HepG2 (cell line): ENCODE data around the gene ARL5A. TPM values are rescaled to one million over a fixed set of nuclear protein-coding genes. Genes with fewer than 3 reads are reported as not detected.

Source experiments
- ATAC-seq: fragments of 200-7000 bp; cut with Tn5 transposase; 3 replicates; pipeline ENCODE4 v1.9.1; 2020; ENCODE audit warnings: mild to moderate bottlenecking, moderate library complexity
- BruUV-seq: library from RNA; stranded (reverse); fragments of 400-500 nt; replicated peaks from 2 replicates; lab custom pipeline; 2021; lab: Mats Ljungman, UMichigan
- CTCF ChIA-PET: fragments of 300-600 bp; formaldehyde crosslinking; extraction: SDS; loops from one replicate; lab custom pipeline; 2021; ENCODE audit warnings: low total read pairs, inconsistent platforms, low intra/inter-chr PET ratio; lab: Yijun Ruan, JAX
- POLR2A ChIA-PET: fragments of 350-600 bp; sonication (Branson Sonifier 250); formaldehyde crosslinking; loops from one replicate; lab custom pipeline; 2020; ENCODE audit warnings: antibody characterized with exemption, inconsistent platforms; lab: Yijun Ruan, JAX
- DNase-seq: peaks from one replicate; pipeline ENCODE4 v3.0.0-alpha.2; 2015; ENCODE audit warnings: low spot score
- FAIRE-seq: peaks from 3 replicates; lab custom pipeline; 2011; peaks lifted over from hg19 to GRCh38; lab: Jason Lieb, UNC
- H2AFZ ChIP-seq: one replicate; pipeline ENCODE4 v1.6.1; 2011; ENCODE audit warnings: low read length, inconsistent platforms
- H3K27ac ChIP-seq: fragments of 300-600 bp; 3 replicates; pipeline ENCODE4 v1.8.0; 2011; ENCODE audit warnings: mixed run types, mild to moderate bottlenecking, mixed read lengths, low read length, inconsistent platforms; ENCODE audit not compliant: insufficient read depth; ENCODE audit errors: extremely low read length
- H3K27me3 ChIP-seq, 2 experiments: fragments of 200-600 bp in 1 of 2; 2 replicates in 1 of 2; 3 replicates in 1 of 2; pipeline versions ENCODE4 v1.6.0 to v1.8.0; 2011; ENCODE audit warnings: low read length in 2 of 2, mild to moderate bottlenecking in 2 of 2, moderate library complexity in 2 of 2, inconsistent platforms in 1 of 2; ENCODE audit not compliant: insufficient read depth in 2 of 2, control insufficient read depth in 1 of 2
- H3K36me3 ChIP-seq, 2 experiments: fragments of 200-600 bp in 1 of 2; replicated peaks in 1 of 2; 2 replicates in 1 of 2; 3 replicates in 1 of 2; pipeline versions ENCODE4 v1.5.1 to v1.8.0; 2011; ENCODE audit warnings: low read length in 2 of 2, inconsistent platforms in 1 of 2; ENCODE audit not compliant: insufficient read depth in 2 of 2, control insufficient read depth in 1 of 2
- H3K4me1 ChIP-seq: 2 replicates; pipeline ENCODE4 v1.5.1; 2012; ENCODE audit warnings: low read length, inconsistent platforms; ENCODE audit not compliant: insufficient read depth
- H3K4me2 ChIP-seq: 2 replicates; pipeline ENCODE4 v1.6.0; 2011; ENCODE audit warnings: low read depth, low read length, inconsistent platforms
- H3K4me3 ChIP-seq, 3 experiments: fragments of 200-600 bp in 1 of 3; sonication (generic), shearing (Covaris generic) in 1 of 3; replicated peaks in 1 of 3; 2 replicates each; pipeline ENCODE4 v1.5.1; 2011 to 2016; ENCODE audit warnings: low read length in 3 of 3, inconsistent platforms in 2 of 3, low read depth in 2 of 3, mild to moderate bottlenecking in 2 of 3, control low read depth in 1 of 3, mixed read lengths in 1 of 3; ENCODE audit not compliant: insufficient read depth in 1 of 3
- H3K79me2 ChIP-seq: one replicate; pipeline ENCODE4 v1.6.1; 2011; ENCODE audit warnings: low read length, inconsistent platforms; ENCODE audit not compliant: insufficient read depth
- H3K9ac ChIP-seq: 2 replicates; pipeline ENCODE4 v1.6.0; 2011; ENCODE audit warnings: mild to moderate bottlenecking, low read depth, low read length, inconsistent platforms; ENCODE audit not compliant: insufficient read depth
- H3K9me3 ChIP-seq: 2 replicates; pipeline ENCODE4 v1.5.1; 2012; ENCODE audit warnings: mild to moderate bottlenecking, low read length
- H4K20me1 ChIP-seq: 2 replicates; pipeline ENCODE4 v1.6.0; 2011; ENCODE audit warnings: inconsistent platforms, mild to moderate bottlenecking, low read length, moderate library complexity; ENCODE audit not compliant: insufficient read depth
- CBX5 ChIP-seq: sonication (generic); formaldehyde crosslinking; IDR thresholded peaks from 2 replicates; pipeline ENCODE4 v1.4.0; 2020; ENCODE audit warnings: missing genetic modification reagents, borderline replicate concordance
- RBM22 ChIP-seq: fragments of 200-400 bp; formaldehyde crosslinking; optimal IDR thresholded peaks from 2 replicates; pipeline ENCODE3; 2017; ENCODE audit warnings: mild to moderate bottlenecking, low read length, moderate library complexity
- TEAD3 ChIP-seq: optimal IDR thresholded peaks from 2 replicates; pipeline ENCODE3; 2016; ENCODE audit warnings: borderline replicate concordance
- ZBTB37 ChIP-seq: sonication (generic); formaldehyde crosslinking; IDR thresholded peaks from 2 replicates; pipeline ENCODE4 v1.4.0; 2020; ENCODE audit warnings: mild to moderate bottlenecking, missing genetic modification reagents
- ZNF598 ChIP-seq: sonication (generic); formaldehyde crosslinking; IDR thresholded peaks from 2 replicates; pipeline ENCODE4 v1.5.1; 2020; ENCODE audit warnings: mild to moderate bottlenecking, missing genetic modification reagents, borderline replicate concordance
- WGBS: methylation state at CpG from one replicate; pipeline ENCODE4 v1.1.6; 2017; ENCODE audit warnings: low lambda C conversion rate; 5-methylcytosine and 5-hydroxymethylcytosine counted together
- in situ Hi-C: cut with HindIII; loops from 2 replicates; pipeline ENCODE4 v1.10.0; 2017; ENCODE audit warnings: low pct_unique_long_range_greater_than_20kb; ENCODE audit not compliant: extremely low pct_ligation_motif_present
- intact Hi-C: fragments of 100-400 bp; cut with micrococcal nuclease; formaldehyde crosslinking; loops from one replicate; pipeline ENCODE4 v1.10.0; 2022; ENCODE audit not compliant: unreplicated experiment
- polyA plus RNA-seq, 8 experiments: library from polyadenylated mRNA; depleted of rRNA in 3 of 8; stranded (reverse) in 7 of 8; unstranded in 1 of 8; fragments of >200 nt; fragmentation: Illumina TruSeq in 4 of 8; extraction: Trizol in 4 of 8; gene quantifications; 2 replicates each; pipeline versions ENCODE4 v1.2.1 to v1.2.3, GENCODE V29; 2011 to 2016; ENCODE audit warnings: low read depth in 4 of 8, missing spikeins in 1 of 8, mixed read lengths in 1 of 8; ENCODE audit not compliant: insufficient read depth in 1 of 8
- total RNA-seq, 5 experiments: library from RNA; depleted of rRNA; stranded (reverse); fragments of >200 nt; fragmentation: Illumina TruSeq; extraction: Trizol; gene quantifications; 2 replicates each; pipeline ENCODE4 v1.2.3, GENCODE V29; 2016; ENCODE audit warnings: low read depth in 1 of 5

Gene ARL5A
- total and polyA plus RNA-seq, 2 of the 13 experiments (the other 11 are each of a cell fraction or from before 2014, with no cell fraction given), result 47.5 to 149 TPM

- in situ Hi-C loops, result no loop called here
- FAIRE-seq, result no peak
- CTCF ChIA-PET, result no interaction called here
Observed at GRCh38 chr2:151799886-151800292, 28.3 kb downstream of the ARL5A start.

DNA sequence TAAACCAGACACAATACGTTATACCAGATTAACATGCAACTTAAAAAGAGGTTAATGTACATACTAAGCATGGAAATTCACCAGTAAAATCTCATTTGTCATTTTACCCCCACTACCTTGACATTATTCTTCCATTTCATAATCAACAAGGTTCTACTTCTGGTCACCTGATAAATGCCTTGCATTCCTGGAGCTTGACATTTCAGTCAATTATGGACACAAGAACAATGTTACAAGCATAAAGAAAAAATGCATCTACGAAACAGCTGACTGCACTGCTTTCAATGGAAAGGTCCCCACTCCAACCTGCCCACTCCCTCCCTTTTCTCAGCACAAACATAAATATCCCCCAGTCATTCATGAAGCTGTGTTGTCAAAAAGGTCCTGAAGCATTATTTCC is 31.4 kb downstream of the ARL5A start:
- H3K4me2 ChIP-seq, result no peak overlapping the region
- H3K4me1 ChIP-seq, result no peaks in the 10 kb centered on the region
- intact Hi-C loops, result loop anchor here (2.0 kb wide), 1 partner anchor 36 kb away; no protein-coding TSS in a partner anchor
- H3K79me2 ChIP-seq, result no peaks in the 10 kb centered on the region
- H3K27ac ChIP-seq, result no peak overlapping the region
- 89% methylated on average over 2 of the region's 2 CpGs for WGBS
- no peak overlapping the region for H3K9ac ChIP-seq
- CTCF ChIA-PET, result no interaction called here
- H3K4me3 ChIP-seq, result no peak overlapping the region
- BruUV-seq, result no TSS peak
- H3K36me3 ChIP-seq, result peaks cover 2 to 13% of the 10 kb centered on the region in 2 experiments; a peak in 2 of 5 replicates
- no peaks in the 10 kb centered on the region; the same call in 1 of the 2 replicates for H4K20me1 ChIP-seq
- no peaks in the 10 kb centered on the region for H3K27me3 ChIP-seq
- FAIRE-seq, result no peak
- DNase-seq, result peak; percentile 43
- ATAC-seq, result no peak
- H3K9me3 ChIP-seq, result no peaks in the 10 kb centered on the region
- in situ Hi-C loops, result no loop called here
- H2AFZ ChIP-seq, result no peak overlapping the region
- POLR2A ChIA-PET, result no interaction called here
- peak; percentile 10 for TF ChIP-seq TEAD3 (CRISPR knock-in tag)
- TF ChIP-seq CBX5 (CRISPR knock-in tag), result no peak
- TF ChIP-seq, all 625 proteins: peak for 1

More at GRCh38 chr2:151799886-151800292, 28.3 kb downstream of the ARL5A start:
- no peak overlapping the region for H2AFZ ChIP-seq
- no TSS peak for BruUV-seq
- H3K27ac ChIP-seq, result no peak overlapping the region
- H3K9me3 ChIP-seq, result no peaks in the 10 kb centered on the region
- DNase-seq (no peak), ATAC-seq (no peak)
- H3K4me1 ChIP-seq, result no peaks in the 10 kb centered on the region
- POLR2A ChIA-PET, result no interaction called here
- TF ChIP-seq ZBTB37, result no peak
- peak; percentile 52 for TF ChIP-seq RBM22
- TF ChIP-seq ZNF598 (CRISPR knock-in tag), result no peak
- no peaks in the 10 kb centered on the region; the same call in 1 of the 2 replicates for H4K20me1 ChIP-seq
- H3K27me3 ChIP-seq, result no peaks in the 10 kb centered on the region
- intact Hi-C loops, result no loop called here
- H3K4me2 ChIP-seq, result no peak overlapping the region
- H3K79me2 ChIP-seq, result no peaks in the 10 kb centered on the region
- H3K9ac ChIP-seq, result no peak overlapping the region
- H3K4me3 ChIP-seq, result no peak overlapping the region
- WGBS, result 97% methylated on average over 3 of the region's 3 CpGs
- H3K36me3 ChIP-seq, result peaks cover 8 to 34% of the 10 kb centered on the region in 2 experiments
